ENCODE data around the gene ZNF597. TPM values are rescaled to one million over a fixed set of nuclear protein-coding genes. Genes with fewer than 3 reads are reported as not detected.
A peak's percentile ranks its signal among the peaks of the same experiment; 100 is the strongest.

ZNF597 gene
- total RNA-seq, 1 donor from 2014 or later: 1.7 TPM

- H3K27ac ChIP-seq (replicated peaks): no peak overlapping the region
- no peak for DNase-seq
- peaks cover 4% of the 10 kb centered on the region for H3K27me3 ChIP-seq (ENCODE audit: low read depth)
- H3K36me3 ChIP-seq: peaks cover 26% of the 10 kb centered on the region
- H3K9me3 ChIP-seq (replicated peaks): peaks cover 16% of the 10 kb centered on the region
- TF ChIP-seq CTCF (IDR thresholded peaks at IDR 0.05; ENCODE audit: borderline replicate concordance): no peak
- peaks cover 13% of the 10 kb centered on the region for H3K4me1 ChIP-seq
- H3K4me3 ChIP-seq: no peak overlapping the region
- intact Hi-C loops (cut with micrococcal nuclease): no loop called here
These were observed 3.7 kb downstream of the ZNF597 start for GRCh38 chr16:3439637-3440036.

- no peak for TF ChIP-seq CTCF (IDR thresholded peaks at IDR 0.05; ENCODE audit: borderline replicate concordance)
- Histone ChIP-seq H3K9me3 (replicated peaks) (peaks cover 17% of the 10 kb centered on the region), H3K36me3 (peaks cover 36% of the 10 kb centered on the region), H3K4me1 (no peaks in the 10 kb centered on the region), H3K4me3 (no peak overlapping the region), H3K27me3 (ENCODE audit: low read depth) (peaks cover 4% of the 10 kb centered on the region), H3K27ac (replicated peaks) (no peak overlapping the region)
- DNase-seq: no peak
- intact Hi-C loops (cut with micrococcal nuclease): no loop called here
These were observed 8.9 kb downstream of the ZNF597 start for GRCh38 chr16:3434373-3434772.

DNA sequence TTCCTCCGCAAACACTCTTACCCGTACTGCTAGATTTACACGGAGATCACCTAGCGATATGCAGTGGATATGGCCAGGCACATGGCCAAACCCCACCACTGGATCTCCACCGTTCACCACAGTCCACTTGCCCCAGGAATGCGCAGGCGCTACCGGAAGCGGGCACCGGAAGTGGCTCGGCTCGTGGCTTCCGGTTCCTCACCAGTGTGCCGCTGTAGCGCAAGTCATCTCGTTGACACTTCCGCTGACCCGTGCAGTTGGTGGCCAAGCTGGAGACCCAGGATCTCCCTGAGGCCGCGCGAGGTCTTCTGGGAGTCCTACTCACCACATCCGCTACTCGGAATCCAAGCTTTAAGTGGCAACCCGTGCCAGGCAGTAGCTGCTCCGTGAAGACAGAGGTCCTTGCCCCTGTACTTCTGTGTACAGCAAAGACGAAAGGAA, 11.5 kb downstream of the ZNF597 start:
- peaks cover 11% of the 10 kb centered on the region for H3K9me3 ChIP-seq (replicated peaks)
- DNase-seq: peak; percentile 45
- no peak overlapping the region for H3K27ac ChIP-seq (replicated peaks)
- H3K27me3 ChIP-seq (ENCODE audit: low read depth): peaks cover 4% of the 10 kb centered on the region
- H3K4me1 ChIP-seq: no peaks in the 10 kb centered on the region
- TF ChIP-seq CTCF (IDR thresholded peaks at IDR 0.05; ENCODE audit: borderline replicate concordance): no peak
- intact Hi-C loops (cut with micrococcal nuclease): no loop called here
- peak overlapping the region; percentile 49 for H3K4me3 ChIP-seq
- peaks cover 27% of the 10 kb centered on the region for H3K36me3 ChIP-seq

DNA sequence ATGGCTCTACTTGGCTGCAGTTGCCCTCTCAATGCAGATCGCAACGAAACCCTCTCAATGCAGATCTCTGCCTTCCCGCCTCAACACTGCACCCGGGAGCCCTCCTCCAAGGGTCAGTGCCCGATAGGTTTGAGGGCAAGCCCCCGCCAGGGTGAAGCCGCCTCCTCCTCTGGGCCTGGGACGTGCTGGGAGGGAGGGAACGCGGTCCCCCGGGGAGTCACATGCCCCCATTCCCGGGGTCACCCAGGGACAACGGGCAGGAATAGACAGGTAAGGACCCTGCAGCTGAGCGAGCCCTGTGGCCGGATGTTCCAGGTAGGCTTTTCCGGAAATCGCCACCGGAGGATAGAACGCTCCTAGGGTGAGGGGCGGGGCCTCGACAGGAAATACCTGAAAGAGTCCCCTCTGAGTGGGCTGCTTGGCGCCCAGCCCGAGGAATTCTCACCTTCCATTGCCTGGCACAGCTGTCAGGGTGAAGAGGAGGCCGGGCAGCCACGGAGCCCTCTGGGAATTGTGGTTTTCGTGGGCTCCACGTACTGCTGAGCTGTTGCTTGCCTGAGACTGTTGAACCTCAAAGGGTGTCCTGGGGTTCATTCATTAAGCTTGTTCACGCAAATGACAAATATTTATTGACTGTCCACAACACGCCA, 29.4 kb downstream of the ZNF597 start:
- Histone ChIP-seq H3K27ac (replicated peaks) (no peak overlapping the region), H3K36me3 (peaks cover 35% of the 10 kb centered on the region), H3K4me3 (no peak overlapping the region), H3K9me3 (replicated peaks) (peaks cover 98% of the 10 kb centered on the region), H3K4me1 (no peaks in the 10 kb centered on the region), H3K27me3 (ENCODE audit: low read depth) (no peaks in the 10 kb centered on the region)
- DNase-seq: no peak
- intact Hi-C loops (cut with micrococcal nuclease): no loop called here
- TF ChIP-seq CTCF (IDR thresholded peaks at IDR 0.05; ENCODE audit: borderline replicate concordance): no peak

DNA sequence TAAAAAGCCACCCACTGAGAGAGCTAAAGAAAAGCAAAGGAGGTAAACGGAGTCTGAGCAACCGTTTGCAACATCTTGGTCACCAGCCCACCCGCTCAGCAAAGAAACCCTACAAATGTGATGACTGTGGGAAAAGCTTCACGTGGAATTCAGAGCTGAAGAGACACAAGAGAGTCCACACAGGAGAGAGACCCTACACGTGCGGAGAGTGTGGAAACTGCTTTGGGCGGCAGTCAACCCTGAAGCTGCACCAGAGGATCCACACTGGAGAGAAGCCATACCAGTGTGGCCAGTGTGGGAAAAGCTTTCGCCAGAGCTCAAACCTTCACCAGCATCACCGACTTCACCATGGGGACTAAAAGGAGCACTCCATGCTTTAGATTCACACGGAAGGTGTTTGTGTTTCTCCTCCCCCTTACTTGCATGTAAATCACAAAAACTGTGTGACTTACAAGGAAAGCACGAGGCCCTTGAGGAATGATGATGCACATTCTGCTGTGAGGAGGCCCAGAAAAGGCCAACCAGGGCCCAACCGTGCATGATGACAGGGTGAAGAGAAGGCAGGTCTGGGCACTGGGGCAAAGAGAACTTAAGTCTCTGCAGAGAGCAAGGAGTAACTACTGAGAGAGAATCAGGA, 34.6 kb downstream of the ZNF597 start:
- Histone ChIP-seq H3K4me1 (peaks cover 5% of the 10 kb centered on the region), H3K4me3 (no peak overlapping the region), H3K27me3 (ENCODE audit: low read depth) (no peaks in the 10 kb centered on the region), H3K36me3 (peaks cover 83% of the 10 kb centered on the region), H3K27ac (replicated peaks) (no peak overlapping the region), H3K9me3 (replicated peaks) (peaks cover 94% of the 10 kb centered on the region)
- no peak for DNase-seq
- TF ChIP-seq CTCF (IDR thresholded peaks at IDR 0.05; ENCODE audit: borderline replicate concordance): no peak
- intact Hi-C loops (cut with micrococcal nuclease): no loop called here

Measured in left ventricle myocardium inferior (tissue), 1 donor.